ENCODE data around the gene TRAPPC5. TPM values are rescaled to one million over a fixed set of nuclear protein-coding genes. Genes with fewer than 3 reads are reported as not detected.

Gene TRAPPC5
- total RNA-seq, 1 experiment from 2014 or later: 77.4 TPM

DNA sequence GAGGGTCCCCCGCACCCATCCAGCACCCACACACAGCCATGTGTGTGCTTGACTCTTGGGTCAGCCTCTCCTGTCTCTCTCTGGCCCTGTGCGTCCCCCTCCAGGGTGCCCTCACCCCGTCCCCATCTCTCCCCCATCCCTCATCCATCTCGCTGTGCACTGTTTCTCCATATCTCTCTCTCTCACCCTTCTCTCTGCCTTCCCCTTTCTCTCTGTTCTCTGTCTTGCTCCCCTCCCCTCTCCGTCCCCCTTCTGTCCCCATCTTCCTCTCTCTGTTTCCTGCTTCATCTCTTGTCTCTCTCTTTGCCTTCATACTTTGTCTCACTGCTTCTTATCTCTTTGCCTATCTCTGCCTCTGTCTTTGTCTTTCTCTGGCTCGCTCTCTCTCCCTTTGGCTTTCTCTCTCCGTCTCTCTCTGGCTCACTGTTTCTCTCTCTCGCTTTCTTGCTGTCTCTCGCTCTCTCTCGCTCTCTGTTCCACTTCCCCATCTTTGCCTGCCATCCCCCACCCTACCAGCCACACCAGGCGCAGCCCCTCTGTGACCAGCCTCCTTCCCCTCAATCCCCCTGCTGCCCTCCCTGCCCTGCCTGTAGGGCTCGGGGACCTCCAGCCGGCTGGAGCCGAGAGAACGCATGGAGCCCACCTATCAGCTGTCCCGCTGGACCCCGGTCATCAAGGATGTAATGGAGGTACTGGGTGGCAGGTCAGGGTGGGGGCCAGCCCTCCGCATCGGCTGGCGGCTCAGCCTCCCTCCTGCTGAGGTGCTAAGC is 34.8 kb upstream of the TRAPPC5 start:
- H3K36me3 Mint-ChIP-seq (ENCODE audit: insufficient read depth in 1 of 3, low read depth in 3 of 3): peaks cover 2 to 16% (median 7%) of the 10 kb centered on the region in 3 experiments; a peak in 4 of 7 replicates
- Histone ChIP-seq H2AK5ac (ENCODE audit: insufficient read length, low read length) (no peak overlapping the region), H2BK120ac (ENCODE audit: low read depth, low read length, poor library complexity, severe bottlenecking) (no peak overlapping the region), H3K23me2 (ENCODE audit: insufficient read length, low read depth, low read length, poor library complexity, severe bottlenecking) (no peaks in the 10 kb centered on the region), H3K18ac (ENCODE audit: insufficient read length, low read depth, low read length) (no peak overlapping the region), H3K4ac (ENCODE audit: low read depth, low read length) (no peak overlapping the region), H2BK5ac (ENCODE audit: insufficient read length, low read length) (no peak overlapping the region), H4K5ac (ENCODE audit: insufficient read length, low read depth, low read length) (no peak overlapping the region), H3K9ac (ENCODE audit: extremely low read depth, insufficient read length, low read length) (no peak overlapping the region), H3K56ac (ENCODE audit: insufficient read length, low read depth, low read length) (no peak overlapping the region), H4K20me1 (ENCODE audit: control insufficient read depth, insufficient read depth, insufficient read length) (no peaks in the 10 kb centered on the region), H3K4me1 (ENCODE audit: insufficient read depth, low read length) (no peaks in the 10 kb centered on the region), H2BK20ac (ENCODE audit: low read depth, low read length, poor library complexity, severe bottlenecking) (no peak overlapping the region), H3K27me3 (ENCODE audit: insufficient read depth, low read length) (no peaks in the 10 kb centered on the region), H3K9me3 (ENCODE audit: control insufficient read depth, low read depth, low read length) (no peaks in the 10 kb centered on the region), H3K4me2 (ENCODE audit: insufficient read depth, insufficient read length, low read length) (no peak overlapping the region), H3K79me1 (ENCODE audit: insufficient read depth, low read depth, low read length, poor library complexity, severe bottlenecking) (no peaks in the 10 kb centered on the region), H3K79me2 (ENCODE audit: insufficient read depth, low read length) (no peaks in the 10 kb centered on the region), H2AFZ (ENCODE audit: low read length) (no peak overlapping the region), H3K27ac (ENCODE audit: insufficient read length, low read depth, low read length) (no peak overlapping the region), H4K91ac (ENCODE audit: insufficient read length, low read depth, low read length) (no peak overlapping the region), H3K23ac (ENCODE audit: insufficient read length, low read depth, low read length) (no peak overlapping the region), H4K8ac (replicated peaks; ENCODE audit: insufficient read length, low read depth, low read length) (no peak overlapping the region), H2BK15ac (ENCODE audit: low read depth, low read length) (no peak overlapping the region), H2BK12ac (ENCODE audit: insufficient read length, low read depth, low read length) (no peak overlapping the region), H3K14ac (ENCODE audit: insufficient read depth, low read length) (no peak overlapping the region), H3T11ph (ENCODE audit: low read length) (no peak overlapping the region)
- H3K9me3 Mint-ChIP-seq: no peaks in the 10 kb centered on the region; a peak in 1 of 5 replicates
- H3K4me3 Mint-ChIP-seq: no peak overlapping the region
- no peak overlapping the region for H3K27ac Mint-ChIP-seq
- peaks cover 14% of the 10 kb centered on the region for H3K27me3 Mint-ChIP-seq (ENCODE audit: low read depth)
- DNase-seq: no peak
- WGBS (ENCODE audit: extremely low coverage, insufficient read length, low lambda C conversion rate): no CpG with 5 or more reads among the region's 20 CpGs
- peaks cover 0 to 8% of the 10 kb centered on the region in 2 experiments; a peak in 2 of 4 replicates for H3K4me1 Mint-ChIP-seq
- TF ChIP-seq, protein P1, sequence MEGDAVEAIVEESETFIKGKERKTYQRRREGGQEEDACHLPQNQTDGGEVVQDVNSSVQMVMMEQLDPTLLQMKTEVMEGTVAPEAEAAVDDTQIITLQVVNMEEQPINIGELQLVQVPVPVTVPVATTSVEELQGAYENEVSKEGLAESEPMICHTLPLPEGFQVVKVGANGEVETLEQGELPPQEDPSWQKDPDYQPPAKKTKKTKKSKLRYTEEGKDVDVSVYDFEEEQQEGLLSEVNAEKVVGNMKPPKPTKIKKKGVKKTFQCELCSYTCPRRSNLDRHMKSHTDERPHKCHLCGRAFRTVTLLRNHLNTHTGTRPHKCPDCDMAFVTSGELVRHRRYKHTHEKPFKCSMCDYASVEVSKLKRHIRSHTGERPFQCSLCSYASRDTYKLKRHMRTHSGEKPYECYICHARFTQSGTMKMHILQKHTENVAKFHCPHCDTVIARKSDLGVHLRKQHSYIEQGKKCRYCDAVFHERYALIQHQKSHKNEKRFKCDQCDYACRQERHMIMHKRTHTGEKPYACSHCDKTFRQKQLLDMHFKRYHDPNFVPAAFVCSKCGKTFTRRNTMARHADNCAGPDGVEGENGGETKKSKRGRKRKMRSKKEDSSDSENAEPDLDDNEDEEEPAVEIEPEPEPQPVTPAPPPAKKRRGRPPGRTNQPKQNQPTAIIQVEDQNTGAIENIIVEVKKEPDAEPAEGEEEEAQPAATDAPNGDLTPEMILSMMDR (conservative IDR thresholded peaks at IDR 0.05): no peak

Data from H9 (cell line).